ENCODE data around the gene MYO5B. TPM values are rescaled to one million over a fixed set of nuclear protein-coding genes. Genes with fewer than 3 reads are reported as not detected.
A peak's percentile ranks its signal among the peaks of the same experiment; 100 is the strongest.
"Not testable (repeated sequence)": the region's sequence is repeated elsewhere in the genome, so short reads cannot be mapped to it uniquely, and the experiment has no call there.

Gene MYO5B
- polyA plus RNA-seq, 1 of the 3 experiments (the other 2 are of a cell fraction) = 1.3 TPM

DNA sequence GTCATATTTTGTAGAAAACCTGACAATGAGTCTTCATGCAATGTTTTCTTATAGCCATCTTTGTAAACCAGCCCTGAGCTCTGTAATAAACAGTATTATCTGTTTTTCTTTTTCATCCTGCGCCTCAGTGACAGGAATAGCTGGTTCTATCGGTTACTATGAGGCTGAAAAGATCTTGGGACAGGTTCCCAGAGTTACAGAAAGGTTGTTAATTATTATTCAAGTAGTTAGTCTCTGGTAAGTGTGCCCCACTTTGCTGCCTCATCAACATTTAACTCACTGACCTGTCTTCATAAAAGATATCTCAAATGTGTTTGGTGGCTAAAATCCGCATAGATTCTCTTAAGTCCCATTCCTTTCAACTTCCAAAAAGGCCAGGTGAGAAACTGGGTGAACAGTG, 400.2 kb downstream of the MYO5B start (continued):
- TF ChIP-seq, protein P1, sequence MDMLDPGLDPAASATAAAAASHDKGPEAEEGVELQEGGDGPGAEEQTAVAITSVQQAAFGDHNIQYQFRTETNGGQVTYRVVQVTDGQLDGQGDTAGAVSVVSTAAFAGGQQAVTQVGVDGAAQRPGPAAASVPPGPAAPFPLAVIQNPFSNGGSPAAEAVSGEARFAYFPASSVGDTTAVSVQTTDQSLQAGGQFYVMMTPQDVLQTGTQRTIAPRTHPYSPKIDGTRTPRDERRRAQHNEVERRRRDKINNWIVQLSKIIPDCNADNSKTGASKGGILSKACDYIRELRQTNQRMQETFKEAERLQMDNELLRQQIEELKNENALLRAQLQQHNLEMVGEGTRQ (IDR thresholded peaks at IDR 0.05; ENCODE audit: borderline replicate concordance, low read depth, low read length) = no peak

DNA sequence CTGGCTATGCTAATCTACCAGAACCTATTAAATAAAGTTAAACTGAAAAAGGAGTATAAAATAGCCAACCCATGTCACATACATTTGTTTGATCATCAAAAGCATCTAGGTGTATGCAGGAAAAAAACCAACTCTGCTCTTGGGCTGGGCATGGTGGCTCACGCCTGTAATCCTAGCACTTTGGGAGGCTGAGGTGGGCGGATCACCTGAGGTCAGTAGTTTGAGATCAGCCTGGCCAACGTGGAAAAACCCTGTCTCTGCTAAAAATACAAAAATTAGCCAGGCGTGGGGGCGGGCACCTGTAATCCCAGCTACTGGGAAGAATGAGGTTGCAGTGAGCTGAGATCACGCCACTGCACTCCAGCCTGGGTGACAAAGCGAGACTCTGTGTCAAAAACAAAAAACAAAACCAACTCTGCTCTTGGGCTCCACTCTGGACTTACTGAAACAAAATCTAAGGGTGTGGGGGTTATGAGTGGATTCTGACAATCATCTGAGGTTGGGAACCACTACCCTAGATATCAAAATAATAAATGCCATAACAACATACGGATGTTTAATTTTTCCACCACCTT, 405.3 kb downstream of the MYO5B start:
- H3K36me3 ChIP-seq (replicated peaks in 1 of 2; ENCODE audit: control insufficient read depth in 1 of 2, insufficient read depth in 2 of 2, low read length in 1 of 2) = peaks cover 82 to 88% of the 10 kb centered on the region in 2 experiments
- H2AFZ ChIP-seq (ENCODE audit: low read depth); H3K27ac ChIP-seq (ENCODE audit: low read depth in 2 of 2, low read length in 1 of 2); POLR2A ChIA-PET; H4K20me1 ChIP-seq (ENCODE audit: insufficient read depth); H3K9me3 ChIP-seq; H3K9ac ChIP-seq; H3K4me1 ChIP-seq (ENCODE audit: control insufficient read depth in 1 of 2, insufficient read depth in 2 of 2, low read depth in 1 of 2, low read length in 1 of 2); H3K4me3 ChIP-seq (ENCODE audit: low read depth in 2 of 2, low read length in 1 of 2); H3K27me3 ChIP-seq (ENCODE audit: insufficient read depth); H3K79me2 ChIP-seq (ENCODE audit: insufficient read depth); H3K9me2 ChIP-seq; DNase-seq; H3K4me2 ChIP-seq; H3F3A ChIP-seq (replicated peaks; ENCODE audit: insufficient read depth): not testable (repeated sequence)
- CTCF ChIA-PET = interaction anchor here (1.2 to 1.8 kb wide), 3 partner anchors 15 to 279 kb away, joined by 3 to 6 read pairs (median 3); no protein-coding TSS in a partner anchor
- WGBS (ENCODE audit: low lambda C conversion rate) = 88% methylated on average over 8 of the region's 8 CpGs

DNA sequence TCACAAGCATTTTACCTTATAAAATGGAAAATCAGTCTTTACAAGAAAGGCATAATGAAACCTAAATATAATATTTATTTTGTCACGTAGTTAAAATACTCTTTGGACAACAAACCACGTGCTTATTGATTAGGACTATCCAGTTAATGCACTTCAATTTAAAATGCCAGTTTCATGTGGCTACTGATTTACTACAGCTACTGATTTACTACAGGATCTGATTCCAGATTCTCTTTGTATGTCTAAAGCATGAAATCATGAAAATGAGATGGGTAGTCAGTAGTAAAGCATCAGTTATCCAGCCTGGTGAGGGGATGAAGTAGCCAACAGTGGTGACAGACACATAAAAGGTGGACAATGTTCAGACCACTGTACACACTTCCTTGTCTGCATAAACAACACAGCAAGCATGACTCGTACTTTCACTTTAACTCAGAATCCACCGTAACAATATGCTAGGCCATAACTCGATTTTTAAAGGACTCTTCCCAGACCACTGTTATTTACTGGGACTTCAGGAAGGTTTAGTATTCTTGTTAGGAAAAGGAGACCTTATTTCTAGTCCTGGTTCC, 406.5 kb downstream of the MYO5B start:
- peaks cover 13% of the 10 kb centered on the region for H3F3A ChIP-seq (replicated peaks; ENCODE audit: insufficient read depth)
- WGBS (ENCODE audit: low lambda C conversion rate) = 59% methylated on average over 5 of the region's 5 CpGs
- H3K4me1 ChIP-seq (ENCODE audit: control insufficient read depth in 1 of 2, insufficient read depth in 2 of 2, low read depth in 1 of 2, low read length in 1 of 2) = peaks cover 0 to 6% of the 10 kb centered on the region in 2 experiments; a peak in 2 of 4 replicates
- H3K27ac ChIP-seq (ENCODE audit: low read depth in 2 of 2, low read length in 1 of 2) = peak overlapping the region in 1 of 2 experiments; percentile 50; a peak in 2 of 4 replicates
- H3K27me3 ChIP-seq (ENCODE audit: insufficient read depth) = no peaks in the 10 kb centered on the region
- H3K9me3 ChIP-seq = no peaks in the 10 kb centered on the region
- ChIA-PET POLR2A (no interaction called here), CTCF (interaction anchor here (1.0 to 1.2 kb wide), 2 partner anchors 278 to 569 kb away, joined by 3 read pairs; no protein-coding TSS in a partner anchor)
- no peak overlapping the region for H2AFZ ChIP-seq (ENCODE audit: low read depth)
- H3K4me2 ChIP-seq = peak overlapping the region; percentile 60
- no peaks in the 10 kb centered on the region for H4K20me1 ChIP-seq (ENCODE audit: insufficient read depth)
- H3K4me3 ChIP-seq (ENCODE audit: low read depth in 2 of 2, low read length in 1 of 2) = peak overlapping the region in 1 of 2 experiments; percentile 20; a peak in 1 of 4 replicates
- DNase-seq = no peak
- peak overlapping the region; percentile 49 for H3K9ac ChIP-seq
- H3K79me2 ChIP-seq (ENCODE audit: insufficient read depth) = no peaks in the 10 kb centered on the region
- H3K36me3 ChIP-seq (replicated peaks in 1 of 2; ENCODE audit: control insufficient read depth in 1 of 2, insufficient read depth in 2 of 2, low read length in 1 of 2) = peaks cover 81 to 89% of the 10 kb centered on the region in 2 experiments
- H3K9me2 ChIP-seq = no peaks in the 10 kb centered on the region
- no peak for TF ChIP-seq MEF2A (IDR thresholded peaks at IDR 0.05; ENCODE audit: borderline replicate concordance, low read depth)
- no peak for TF ChIP-seq TCF12 (IDR thresholded peaks at IDR 0.05)
- no peak for TF ChIP-seq RXRA (IDR thresholded peaks at IDR 0.05; ENCODE audit: borderline replicate concordance, low read depth)
- no peak for TF ChIP-seq RCOR1 (IDR thresholded peaks at IDR 0.05; ENCODE audit: low read length)
- TF ChIP-seq, protein P2, sequence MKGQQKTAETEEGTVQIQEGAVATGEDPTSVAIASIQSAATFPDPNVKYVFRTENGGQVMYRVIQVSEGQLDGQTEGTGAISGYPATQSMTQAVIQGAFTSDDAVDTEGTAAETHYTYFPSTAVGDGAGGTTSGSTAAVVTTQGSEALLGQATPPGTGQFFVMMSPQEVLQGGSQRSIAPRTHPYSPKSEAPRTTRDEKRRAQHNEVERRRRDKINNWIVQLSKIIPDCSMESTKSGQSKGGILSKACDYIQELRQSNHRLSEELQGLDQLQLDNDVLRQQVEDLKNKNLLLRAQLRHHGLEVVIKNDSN (IDR thresholded peaks at IDR 0.05; ENCODE audit: borderline replicate concordance, low read depth) = no peak
- no peak for TF ChIP-seq CHD2 (IDR thresholded peaks at IDR 0.05; ENCODE audit: low read length, partially characterized antibody)
- TF ChIP-seq FOXM1 (IDR thresholded peaks at IDR 0.05; ENCODE audit: low read depth) = no peak
- TF ChIP-seq, protein P1 (IDR thresholded peaks at IDR 0.05; ENCODE audit: borderline replicate concordance, low read depth, low read length) = no peak
- no peak for TF ChIP-seq SMC3 (IDR thresholded peaks at IDR 0.05; ENCODE audit: low read depth, low read length)
- no peak for TF ChIP-seq RFX5 (IDR thresholded peaks at IDR 0.05; ENCODE audit: low read length)
- TF ChIP-seq FOXJ3 (CRISPR knock-in tag; IDR thresholded peaks at IDR 0.05) = no peak
- TF ChIP-seq MXI1 (IDR thresholded peaks at IDR 0.05; ENCODE audit: low read depth, low read length) = no peak
- no peak for TF ChIP-seq NRF1 (IDR thresholded peaks at IDR 0.05; ENCODE audit: low read depth, low read length)
- TF ChIP-seq NFIC (IDR thresholded peaks at IDR 0.05; ENCODE audit: borderline replicate concordance) = no peak
- TF ChIP-seq, protein P3, sequence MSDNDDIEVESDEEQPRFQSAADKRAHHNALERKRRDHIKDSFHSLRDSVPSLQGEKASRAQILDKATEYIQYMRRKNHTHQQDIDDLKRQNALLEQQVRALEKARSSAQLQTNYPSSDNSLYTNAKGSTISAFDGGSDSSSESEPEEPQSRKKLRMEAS (IDR thresholded peaks at IDR 0.05; ENCODE audit: low read depth) = no peak
- no peak for TF ChIP-seq GABPA (IDR thresholded peaks at IDR 0.05; ENCODE audit: low read depth)
- TF ChIP-seq GATA2 (CRISPR knock-in tag; IDR thresholded peaks at IDR 0.05) = no peak
- TF ChIP-seq EP300 (IDR thresholded peaks at IDR 0.05; ENCODE audit: borderline replicate concordance in 1 of 2, low read depth in 1 of 2, low read length in 1 of 2) = no peak
- TF ChIP-seq, protein P4, sequence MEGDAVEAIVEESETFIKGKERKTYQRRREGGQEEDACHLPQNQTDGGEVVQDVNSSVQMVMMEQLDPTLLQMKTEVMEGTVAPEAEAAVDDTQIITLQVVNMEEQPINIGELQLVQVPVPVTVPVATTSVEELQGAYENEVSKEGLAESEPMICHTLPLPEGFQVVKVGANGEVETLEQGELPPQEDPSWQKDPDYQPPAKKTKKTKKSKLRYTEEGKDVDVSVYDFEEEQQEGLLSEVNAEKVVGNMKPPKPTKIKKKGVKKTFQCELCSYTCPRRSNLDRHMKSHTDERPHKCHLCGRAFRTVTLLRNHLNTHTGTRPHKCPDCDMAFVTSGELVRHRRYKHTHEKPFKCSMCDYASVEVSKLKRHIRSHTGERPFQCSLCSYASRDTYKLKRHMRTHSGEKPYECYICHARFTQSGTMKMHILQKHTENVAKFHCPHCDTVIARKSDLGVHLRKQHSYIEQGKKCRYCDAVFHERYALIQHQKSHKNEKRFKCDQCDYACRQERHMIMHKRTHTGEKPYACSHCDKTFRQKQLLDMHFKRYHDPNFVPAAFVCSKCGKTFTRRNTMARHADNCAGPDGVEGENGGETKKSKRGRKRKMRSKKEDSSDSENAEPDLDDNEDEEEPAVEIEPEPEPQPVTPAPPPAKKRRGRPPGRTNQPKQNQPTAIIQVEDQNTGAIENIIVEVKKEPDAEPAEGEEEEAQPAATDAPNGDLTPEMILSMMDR (IDR thresholded peaks at IDR 0.05) = no peak

Data from SK-N-SH (cell line).